GM18526 (cell line): ENCODE measurements around the gene ANKRD65.

Experiments
- POLR2A ChIP-seq: IDR thresholded peaks from 3 replicates; pipeline ENCODE4 v1.6.1; 2011; ENCODE audit not compliant: insufficient read length; ENCODE audit errors: extremely low read depth

Gene ANKRD65

DNA sequence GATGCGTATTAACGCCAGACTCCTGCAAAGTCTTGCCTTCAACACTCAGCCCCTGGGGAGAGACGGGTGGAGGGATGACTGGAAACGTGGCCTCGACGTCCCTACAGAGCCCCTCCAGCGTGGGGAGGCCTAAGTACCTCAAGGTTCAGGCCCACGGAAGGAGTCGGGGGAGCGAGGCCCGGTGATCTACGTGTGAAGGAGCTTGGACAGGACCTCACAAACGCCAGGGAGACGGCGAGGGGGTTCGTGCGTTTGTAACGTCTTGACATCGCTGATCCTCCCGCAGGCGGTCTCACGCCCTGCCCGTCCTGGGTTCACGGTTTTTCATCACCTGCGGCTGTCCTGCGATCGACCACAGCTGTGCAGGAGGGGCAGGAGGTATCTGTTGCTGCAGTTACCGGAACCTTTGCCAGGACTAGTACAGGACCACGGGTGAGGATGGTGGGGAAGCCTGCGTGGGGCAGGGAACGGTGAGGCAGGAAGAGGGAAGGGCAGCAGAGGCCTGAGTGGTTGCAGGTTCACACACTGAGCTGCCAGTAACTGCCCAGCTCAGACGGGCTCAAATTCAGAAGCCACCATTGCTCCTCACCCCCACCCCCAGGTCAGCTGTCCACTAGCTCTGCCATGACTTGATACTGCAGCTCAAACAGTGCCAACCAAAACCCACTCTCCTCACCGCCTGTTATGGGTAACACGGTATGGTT is 21.1 kb downstream of the ANKRD65 start:
- peak; percentile 4 for TF ChIP-seq POLR2A

DNA sequence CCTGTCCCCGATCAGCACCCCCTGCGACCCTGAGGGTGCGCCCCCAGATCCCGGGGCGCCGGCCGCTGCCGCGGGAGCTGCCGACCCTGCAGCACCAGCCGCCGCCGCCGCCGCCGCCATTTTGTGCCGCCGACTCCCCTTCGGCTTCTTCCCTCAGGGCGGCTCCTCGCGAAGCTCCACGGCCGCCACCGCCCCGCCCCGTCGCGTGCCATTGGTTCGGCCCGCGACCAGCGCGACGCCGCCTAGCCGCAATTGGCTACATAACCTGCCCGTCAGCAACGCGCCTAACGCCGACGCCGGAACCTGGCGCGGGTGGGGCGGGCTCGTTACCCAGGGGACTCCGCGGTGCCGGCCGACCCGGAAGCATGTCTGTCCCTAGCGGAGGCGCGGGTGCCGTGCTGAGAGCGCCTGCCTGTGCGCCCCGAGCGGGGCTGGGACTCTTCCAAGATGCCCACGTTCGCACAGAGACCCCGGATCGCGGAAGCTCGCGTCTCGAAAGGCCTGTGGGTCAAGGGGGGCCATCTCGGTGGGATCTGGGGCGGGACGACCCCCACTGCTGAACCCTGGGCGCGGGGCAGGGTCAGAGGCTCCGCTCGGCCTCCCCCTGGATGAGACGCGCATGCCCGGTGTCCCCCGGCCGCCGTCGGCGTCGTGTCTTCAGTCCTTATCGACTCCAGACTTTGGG is 21.7 kb downstream of the ANKRD65 start, which contains the start of gene CCNL2:
Gene CCNL2, minus strand, starts transcription at position 149 of the 685 bp plus-strand sequence. Its CDS starts 29 bp downstream, at position 120.
- TF ChIP-seq POLR2A: peak; percentile 93

DNA sequence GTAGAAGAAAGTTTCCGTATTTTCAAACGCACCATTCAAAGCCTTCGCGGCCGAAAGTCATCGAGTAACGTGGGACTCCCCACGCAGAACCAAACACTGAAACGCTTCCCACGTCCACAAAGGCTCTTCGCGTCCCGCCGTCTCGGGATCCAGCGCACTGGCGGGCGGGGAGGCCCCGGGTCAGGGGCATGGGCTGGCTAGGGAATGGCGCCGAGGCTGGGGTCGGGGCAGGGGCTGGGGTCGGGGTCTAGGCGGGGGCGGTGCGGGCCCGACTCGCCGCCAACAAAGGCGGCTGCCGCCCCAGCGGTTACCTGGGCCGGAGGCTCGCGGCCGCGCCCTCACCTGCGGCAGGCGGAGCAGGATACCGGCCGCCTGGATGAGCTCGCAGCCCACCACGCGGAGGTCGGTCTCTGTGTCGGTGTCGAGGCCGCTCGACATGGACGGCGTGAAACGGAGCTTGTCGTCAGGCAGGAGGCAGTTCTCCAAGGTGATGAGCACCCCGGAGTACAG is 22.3 kb downstream of the ANKRD65 start:
- TF ChIP-seq POLR2A: no peak

DNA sequence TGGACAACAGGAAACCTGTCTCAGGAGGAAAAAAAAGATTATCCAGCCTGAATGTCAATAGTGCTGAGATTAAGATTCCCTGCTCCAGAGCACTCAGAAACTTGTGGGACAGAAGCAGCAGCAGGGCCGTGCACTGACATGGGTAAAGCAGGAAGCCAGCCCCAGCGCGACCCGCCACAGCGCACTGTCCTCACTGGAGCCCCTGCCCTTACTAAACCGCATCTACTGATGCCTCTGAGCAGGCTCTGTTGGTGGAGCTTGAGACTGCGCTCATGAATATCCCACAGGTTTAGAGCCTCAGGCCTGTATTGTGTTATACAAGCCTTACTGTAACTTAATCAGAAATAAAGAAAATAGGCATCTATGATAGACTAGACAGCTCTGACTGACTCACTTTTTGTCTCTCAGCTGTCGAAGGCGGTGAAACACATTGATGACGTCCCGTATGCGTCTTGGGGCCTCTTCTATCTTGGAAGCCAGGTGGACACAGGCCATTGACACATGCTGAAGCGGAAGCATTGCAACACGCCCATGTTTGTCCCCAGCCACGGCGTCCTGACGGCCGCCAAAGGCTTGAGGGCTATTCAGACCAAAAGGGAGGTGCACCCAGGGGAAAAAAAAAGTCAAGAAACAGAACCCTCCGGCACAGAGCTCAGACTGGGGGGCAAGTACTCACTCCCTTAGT is 23.1 kb downstream of the ANKRD65 start:
- TF ChIP-seq POLR2A: no peak

DNA sequence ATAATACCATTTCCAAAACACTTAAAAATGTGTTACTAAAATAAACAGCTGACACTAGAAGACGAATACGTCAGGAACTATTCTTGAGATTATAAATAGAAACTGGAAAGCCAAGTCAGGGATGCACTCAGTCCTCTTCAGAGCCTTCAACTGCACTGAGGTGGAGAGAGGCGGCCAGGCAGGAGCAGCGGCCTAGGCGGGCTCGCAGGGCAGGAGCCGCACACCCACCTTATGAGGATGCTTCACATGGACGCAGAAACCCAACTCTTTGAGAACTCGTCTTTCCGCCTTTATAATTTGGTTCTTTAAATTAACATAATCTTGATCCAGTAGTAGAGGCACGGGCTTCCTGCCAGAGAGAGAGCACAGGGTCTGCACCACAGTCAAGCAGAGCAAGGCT is 25.9 kb downstream of the ANKRD65 start:
- no peak for TF ChIP-seq POLR2A

DNA sequence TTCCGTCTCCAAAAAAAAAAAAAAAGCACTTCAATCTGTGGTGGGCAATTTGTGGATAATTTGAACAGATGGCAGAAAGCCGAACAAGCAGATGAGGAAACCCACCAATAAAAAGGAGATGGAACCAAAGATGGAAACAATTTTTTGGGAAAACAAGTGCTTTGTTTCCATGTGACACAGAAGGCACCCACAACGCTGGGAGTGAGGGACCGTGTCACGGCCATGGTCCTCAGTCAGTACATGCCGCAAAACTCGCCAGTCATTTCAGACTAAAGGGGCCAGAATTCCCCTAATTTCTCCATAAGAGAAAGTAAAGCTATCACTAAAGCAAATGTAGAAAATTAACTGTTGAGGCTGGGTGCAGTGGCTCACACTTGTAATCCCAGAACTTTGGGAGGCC is 27.0 kb downstream of the ANKRD65 start:
- no peak for TF ChIP-seq POLR2A

DNA sequence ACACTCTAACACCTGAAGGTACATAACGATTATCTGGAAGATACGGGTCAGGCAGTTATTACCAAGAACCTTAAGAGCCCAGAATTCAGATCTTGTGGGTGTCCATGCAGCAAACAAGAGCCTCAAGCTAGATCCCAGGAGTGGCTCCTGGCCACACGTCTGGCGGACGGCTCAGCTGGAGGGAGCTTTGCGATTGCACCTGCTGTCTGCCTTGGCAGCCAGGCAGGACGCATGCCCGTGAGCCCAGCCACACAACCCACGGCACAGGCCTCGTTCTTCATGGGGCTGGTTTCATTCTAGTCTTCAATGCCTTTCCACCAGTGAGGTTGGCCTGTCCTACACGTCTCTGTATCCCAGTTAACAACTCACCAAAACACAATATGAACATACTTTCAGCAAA is 27.6 kb downstream of the ANKRD65 start:
- TF ChIP-seq POLR2A: no peak

DNA sequence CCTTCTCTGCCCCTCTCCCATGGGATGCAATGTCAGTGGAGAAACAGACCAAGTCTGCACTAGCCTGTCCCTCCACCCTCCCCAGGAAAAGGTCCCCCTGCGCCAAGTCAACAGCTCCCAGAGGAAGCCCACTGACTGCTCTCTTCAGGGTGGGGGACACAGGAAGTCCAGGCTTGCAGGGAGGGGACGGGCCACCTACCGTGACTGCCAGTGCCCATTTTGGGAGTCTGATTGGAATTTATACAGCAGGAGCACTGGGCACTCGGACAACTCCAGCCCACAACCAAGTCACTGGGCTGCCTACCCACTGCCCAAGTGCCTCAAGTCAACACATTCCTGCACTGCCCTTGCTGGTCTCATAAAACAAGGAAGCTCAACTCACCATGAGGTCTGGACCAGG is 28.1 kb downstream of the ANKRD65 start:
- TF ChIP-seq POLR2A: no peak

DNA sequence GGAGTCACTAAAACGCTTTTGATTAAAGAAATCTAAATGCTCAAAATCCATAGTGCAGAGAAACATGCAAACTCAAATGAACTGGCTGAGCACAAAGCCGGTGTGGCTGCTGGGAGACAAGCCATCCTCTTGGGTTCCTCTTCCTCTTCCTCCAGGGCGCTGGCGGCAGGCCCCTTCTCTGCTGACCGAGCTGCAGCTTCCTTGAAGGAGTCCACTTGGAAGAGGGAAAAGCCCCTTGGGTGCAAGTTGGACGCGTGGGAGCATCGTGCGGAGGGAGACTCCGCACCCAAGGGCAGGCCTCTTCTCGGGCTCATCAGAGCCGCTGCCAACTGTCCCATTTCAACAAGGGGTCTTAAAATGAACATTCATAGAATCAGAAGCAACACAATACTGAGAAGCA is 29.9 kb downstream of the ANKRD65 start:
- no peak for TF ChIP-seq POLR2A

DNA sequence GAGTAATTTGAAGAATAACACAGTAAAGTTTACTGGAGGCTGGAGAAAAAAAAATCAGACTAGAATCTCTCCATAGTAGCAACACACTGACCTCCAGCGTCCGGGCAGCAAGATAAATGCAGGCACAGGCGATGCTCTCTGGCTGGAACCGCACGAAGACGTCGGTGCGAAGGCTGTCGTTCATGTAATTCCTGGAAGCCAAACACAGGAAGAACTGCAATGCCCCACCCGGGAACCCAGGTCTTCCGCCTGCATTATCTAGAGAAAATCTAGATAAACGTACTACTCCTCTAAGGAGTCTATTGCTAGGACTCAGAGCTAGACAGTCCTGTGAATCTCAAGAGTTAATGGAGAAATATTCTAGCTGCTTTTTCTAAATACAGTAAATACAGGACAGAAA is 30.4 kb downstream of the ANKRD65 start:
- no peak for TF ChIP-seq POLR2A

DNA sequence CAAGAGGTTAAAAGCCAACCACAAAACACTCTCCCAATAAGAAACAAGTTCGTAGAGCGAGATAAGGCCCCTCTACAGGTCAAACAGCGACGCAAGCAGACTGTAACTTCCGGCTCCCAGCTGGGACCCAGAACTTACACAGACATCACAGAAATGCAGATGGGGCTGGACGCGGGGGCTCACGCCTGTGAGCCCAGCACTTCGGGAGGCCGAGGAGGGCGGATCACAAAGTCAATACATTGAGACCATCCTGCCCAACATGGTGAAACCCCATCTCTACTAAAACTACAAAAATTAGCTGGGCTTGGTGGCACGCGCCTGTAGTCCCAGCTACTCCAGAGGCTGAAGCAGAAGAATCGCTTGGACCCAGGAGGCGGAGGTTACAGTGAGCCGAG is 33.0 kb downstream of the ANKRD65 start:
- TF ChIP-seq POLR2A: no peak

DNA sequence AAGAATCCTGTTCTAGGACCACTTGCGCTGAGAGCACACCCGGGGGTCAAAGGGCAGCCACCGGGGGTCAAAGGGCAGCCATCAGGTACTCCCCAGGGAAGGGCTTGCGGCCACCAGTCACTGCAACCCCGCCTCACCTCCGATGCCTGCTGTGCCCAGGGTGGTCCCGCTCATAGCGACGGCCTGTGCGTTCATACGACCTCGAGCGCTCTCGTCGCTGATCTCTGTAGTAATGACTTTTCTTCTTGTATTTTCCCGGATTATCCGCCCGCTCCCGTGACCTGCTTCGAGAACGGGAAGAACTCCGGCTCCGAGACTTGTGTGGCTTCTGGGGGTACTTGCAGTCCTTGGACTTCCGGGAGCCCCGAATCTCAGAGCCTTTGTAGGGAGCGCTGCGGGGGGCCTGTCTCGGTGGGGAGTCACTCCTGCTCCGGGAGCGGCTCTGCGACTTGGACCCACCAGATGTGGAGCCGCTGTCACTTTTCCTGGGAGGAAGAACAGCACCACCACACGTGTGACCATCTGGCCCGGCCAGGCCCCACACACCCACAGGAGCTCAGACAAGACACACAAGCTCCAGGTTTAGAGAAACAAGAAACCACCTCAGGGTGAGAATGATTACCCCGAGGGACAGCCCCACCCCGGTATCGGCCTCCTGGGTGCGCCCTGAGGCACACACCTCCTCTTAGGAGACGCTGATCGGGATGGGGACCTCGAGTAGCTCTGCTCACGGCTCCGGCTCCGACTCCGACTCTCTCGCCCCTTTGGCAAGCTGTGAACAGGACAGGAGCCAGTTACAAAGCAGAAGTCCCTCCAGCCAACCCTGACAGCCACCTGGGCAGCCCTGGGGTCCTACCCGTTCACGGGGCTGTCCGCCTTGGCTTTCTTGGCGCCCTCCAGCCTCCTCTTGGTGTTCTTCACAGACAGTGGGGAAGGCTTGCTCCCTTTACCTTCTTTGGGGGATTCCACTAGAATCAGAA is 33.7 kb downstream of the ANKRD65 start:
- no peak for TF ChIP-seq POLR2A

DNA sequence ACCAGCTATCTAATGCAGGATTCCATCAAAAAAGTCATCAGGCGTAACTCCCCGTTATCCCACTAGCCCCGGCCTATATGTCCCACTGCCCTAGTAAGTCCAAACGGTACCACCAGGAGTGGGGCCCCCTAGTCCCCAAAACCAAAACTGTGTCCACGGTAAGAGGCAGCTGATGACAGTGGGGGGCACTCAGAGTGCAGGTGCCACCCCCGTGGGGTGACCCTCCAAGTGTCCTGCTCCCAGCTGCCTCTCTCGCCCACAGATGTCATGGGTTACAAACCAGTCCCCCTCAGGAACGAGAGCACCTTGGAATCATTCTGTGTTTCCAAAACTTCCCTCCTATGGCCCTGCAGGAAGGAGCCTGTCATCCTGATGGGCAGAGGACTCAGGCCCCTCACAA is 35.1 kb downstream of the ANKRD65 start:
- TF ChIP-seq POLR2A: no peak

DNA sequence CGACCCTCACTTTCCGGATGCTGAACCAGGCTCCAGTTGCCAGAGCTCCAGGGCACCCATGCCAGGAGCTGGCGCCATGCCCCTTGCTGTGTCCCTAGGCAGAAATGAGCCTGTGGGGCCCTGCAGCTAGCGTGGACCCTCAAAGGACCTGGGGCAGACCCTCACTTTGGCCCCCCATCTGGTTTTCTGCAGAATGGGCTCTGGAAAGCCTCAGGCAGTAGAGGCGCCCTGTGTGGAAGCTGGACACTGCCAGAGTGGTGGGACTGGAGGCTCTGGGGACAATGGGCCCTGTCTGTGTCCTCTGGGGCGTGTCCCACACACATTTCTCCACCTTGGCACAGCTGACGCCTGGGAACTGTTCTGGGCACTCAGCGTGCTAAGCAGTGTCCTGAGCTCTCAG is 39.8 kb downstream of the ANKRD65 start:
- TF ChIP-seq POLR2A: no peak

DNA sequence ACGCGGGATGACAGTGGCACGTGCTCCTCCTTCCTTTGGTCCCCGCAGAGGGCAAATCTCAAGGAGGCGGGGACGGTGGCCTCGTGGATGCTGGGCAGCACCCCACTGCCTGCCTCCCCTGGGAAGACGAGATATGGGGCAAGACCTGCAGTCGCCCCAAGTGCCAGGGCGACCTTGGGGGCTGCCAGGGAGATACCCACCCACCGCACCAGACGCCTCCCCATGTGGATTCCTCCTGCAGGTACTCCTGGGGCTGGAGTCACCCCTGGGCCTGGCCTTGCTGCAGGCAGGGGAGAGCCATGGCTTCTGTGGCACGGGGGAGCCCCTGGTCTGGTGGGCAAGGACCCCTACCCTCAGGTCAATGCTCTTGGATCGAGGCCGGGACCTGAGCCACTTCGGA is 40.2 kb downstream of the ANKRD65 start:
- no peak for TF ChIP-seq POLR2A

DNA sequence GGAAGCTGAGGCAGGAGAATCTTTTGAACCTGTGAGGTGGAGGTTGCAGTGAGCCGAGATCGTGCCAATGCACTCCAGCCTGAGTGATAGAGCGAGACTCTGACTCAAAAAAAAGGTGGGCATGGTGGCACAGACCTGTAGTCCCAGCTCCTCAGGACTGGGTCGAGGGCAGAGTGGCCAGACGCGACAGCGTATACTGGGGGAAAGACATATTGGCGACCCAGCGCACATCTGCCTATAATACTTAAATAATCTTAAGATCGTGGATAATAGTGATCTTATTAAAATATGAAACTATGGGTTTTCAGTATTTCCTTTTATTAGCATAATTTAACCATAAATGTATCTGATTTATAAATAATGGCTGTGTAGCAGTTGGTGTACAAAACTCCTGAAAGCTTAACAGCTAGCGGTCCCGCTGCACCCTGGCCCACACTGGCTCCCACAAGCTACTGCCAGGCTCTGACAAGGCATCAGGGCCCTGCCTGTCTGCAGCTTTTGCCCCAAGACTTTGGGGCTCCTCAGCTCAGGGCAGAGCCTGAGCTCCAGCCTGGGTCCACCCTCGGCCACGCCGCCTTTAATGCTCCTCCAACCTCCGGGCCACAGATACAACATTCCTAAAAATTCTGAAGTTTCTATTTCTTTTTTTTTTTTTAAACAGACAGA is 43.4 kb downstream of the ANKRD65 start:
- TF ChIP-seq POLR2A: no peak
